ENCODE results near the gene MEAK7.

MEAK7 gene, protein sequence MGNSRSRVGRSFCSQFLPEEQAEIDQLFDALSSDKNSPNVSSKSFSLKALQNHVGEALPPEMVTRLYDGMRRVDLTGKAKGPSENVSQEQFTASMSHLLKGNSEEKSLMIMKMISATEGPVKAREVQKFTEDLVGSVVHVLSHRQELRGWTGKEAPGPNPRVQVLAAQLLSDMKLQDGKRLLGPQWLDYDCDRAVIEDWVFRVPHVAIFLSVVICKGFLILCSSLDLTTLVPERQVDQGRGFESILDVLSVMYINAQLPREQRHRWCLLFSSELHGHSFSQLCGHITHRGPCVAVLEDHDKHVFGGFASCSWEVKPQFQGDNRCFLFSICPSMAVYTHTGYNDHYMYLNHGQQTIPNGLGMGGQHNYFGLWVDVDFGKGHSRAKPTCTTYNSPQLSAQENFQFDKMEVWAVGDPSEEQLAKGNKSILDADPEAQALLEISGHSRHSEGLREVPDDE

DNA sequence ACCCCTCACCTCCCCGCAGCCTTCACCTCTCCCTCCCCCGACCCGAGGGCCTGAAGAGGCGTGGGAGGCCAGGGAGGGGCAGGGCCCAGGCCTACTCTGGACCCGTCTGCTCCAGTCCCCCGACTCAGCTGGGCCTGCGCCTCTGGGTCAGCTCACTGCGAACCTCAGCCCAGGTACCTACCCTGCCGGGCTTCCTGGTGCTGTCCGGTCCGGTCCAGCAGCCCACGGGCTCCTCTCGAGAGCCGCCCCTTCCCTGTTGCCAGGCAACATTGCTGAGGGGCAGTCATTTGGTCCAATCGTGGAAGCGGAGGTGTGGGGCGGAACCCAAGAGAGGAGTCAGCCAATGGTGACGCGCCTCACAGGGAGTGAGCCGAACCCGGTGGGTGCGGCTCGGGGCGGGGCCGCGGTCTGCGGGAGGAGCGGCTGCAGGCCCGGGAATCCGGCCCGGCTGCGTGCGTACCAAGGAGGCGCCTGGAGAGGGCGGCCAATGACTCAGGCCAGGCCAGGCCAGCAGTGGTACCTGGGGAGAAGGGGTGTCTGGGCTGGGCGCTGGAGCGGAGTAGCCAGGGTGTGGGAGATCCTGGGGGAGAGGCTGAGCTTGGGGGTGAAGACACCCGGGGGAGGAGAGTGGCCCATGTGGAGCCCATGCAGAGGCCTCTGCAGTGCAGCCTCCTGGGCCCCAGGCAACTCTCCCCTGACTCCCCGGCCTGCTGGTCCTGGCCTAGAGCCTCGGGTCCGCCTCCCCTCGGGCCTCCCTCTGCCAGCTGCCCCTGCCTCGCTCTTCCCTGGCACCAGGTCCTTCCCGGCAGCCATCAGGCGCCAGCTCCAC is at the start of gene MEAK7:
TSS of gene MEAK7 (minus strand) at position 240 of the 829 bp plus-strand sequence. CDS start 6,573 bp downstream, outside the sequence.
- peak; percentile 96 to 98 for DNase-seq
- peak; percentile 28 for TF ChIP-seq POLR2A (IDR thresholded peaks at IDR 0.05; ENCODE audit: low read length)
- no peak for TF ChIP-seq GATA1 (IDR thresholded peaks at IDR 0.05; ENCODE audit: low read depth, low read length)

DNA sequence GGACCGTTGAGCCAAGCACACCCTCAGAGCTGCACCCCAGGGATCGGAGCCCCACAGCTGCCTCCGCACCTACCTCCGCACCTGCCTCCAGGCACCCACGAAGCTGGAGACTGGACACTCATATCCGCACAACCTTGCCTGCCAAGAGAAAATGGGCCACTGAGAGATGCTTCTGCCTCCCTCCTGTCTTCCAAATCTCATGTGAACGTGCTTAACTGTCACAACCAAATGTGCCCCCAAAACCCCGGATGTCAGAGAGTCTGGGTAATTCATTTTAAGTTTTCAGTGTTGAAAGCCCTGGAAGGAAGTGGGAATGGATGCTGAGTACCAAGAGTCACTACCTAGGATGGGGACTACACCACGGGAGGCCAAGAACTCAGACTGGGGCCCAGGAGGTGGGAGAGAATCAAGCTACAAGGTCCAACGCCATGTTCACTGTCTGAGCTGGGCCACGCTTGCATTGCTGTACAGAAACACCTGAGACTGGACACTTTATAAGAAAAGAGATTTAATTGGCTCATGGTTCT is 49.5 kb upstream of the MEAK7 start:
- DNase-seq = no peak
- TF ChIP-seq POLR2A (IDR thresholded peaks at IDR 0.05; ENCODE audit: low read length) = no peak
- no peak for TF ChIP-seq GATA1 (IDR thresholded peaks at IDR 0.05; ENCODE audit: low read depth, low read length)

DNA sequence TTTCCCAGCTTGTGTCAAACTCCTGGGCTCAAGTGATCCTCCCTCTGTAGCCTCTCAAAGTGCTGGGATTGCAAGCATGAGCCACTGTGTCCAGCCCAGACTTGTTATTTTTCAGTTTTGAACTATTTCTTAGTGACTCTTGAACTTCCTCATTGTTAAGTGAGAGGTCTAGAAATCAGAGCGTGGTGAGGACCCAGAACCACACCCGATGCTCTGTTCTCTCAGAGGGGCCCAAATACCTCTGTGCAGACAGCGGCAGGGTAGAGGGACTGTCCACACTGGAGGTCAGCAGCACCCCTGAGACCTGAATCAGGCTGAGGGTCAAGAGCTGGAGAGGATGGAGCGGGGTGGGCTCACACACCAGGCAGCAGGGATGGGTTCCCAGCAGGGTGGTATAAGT is 47.7 kb upstream of the MEAK7 start:
- no peak for DNase-seq
- no peak for TF ChIP-seq GATA1 (IDR thresholded peaks at IDR 0.05; ENCODE audit: low read depth, low read length)
- no peak for TF ChIP-seq POLR2A (IDR thresholded peaks at IDR 0.05; ENCODE audit: low read length)

DNA sequence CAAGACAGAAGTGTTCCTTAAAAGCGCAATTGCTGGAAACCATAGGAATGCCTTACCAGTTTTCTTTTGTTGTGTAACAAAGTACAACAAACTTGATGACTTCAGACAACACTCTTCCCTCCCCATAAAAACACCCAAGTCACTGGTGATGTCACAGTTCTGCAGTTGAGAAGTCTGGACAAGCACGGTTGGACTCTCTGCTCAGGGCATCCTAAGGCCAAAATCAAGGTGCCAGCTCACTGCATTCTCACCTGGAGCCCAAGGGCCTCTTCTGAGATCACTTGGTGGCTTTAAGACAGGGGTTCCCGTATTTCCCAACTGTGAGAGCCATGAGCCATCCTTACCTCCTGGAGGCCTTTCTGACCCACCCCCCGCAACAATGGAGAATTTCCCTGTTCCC is 45.6 kb upstream of the MEAK7 start:
- no peak for DNase-seq
- TF ChIP-seq POLR2A (IDR thresholded peaks at IDR 0.05; ENCODE audit: low read length) = no peak
- TF ChIP-seq GATA1 (IDR thresholded peaks at IDR 0.05; ENCODE audit: low read depth, low read length) = no peak

DNA sequence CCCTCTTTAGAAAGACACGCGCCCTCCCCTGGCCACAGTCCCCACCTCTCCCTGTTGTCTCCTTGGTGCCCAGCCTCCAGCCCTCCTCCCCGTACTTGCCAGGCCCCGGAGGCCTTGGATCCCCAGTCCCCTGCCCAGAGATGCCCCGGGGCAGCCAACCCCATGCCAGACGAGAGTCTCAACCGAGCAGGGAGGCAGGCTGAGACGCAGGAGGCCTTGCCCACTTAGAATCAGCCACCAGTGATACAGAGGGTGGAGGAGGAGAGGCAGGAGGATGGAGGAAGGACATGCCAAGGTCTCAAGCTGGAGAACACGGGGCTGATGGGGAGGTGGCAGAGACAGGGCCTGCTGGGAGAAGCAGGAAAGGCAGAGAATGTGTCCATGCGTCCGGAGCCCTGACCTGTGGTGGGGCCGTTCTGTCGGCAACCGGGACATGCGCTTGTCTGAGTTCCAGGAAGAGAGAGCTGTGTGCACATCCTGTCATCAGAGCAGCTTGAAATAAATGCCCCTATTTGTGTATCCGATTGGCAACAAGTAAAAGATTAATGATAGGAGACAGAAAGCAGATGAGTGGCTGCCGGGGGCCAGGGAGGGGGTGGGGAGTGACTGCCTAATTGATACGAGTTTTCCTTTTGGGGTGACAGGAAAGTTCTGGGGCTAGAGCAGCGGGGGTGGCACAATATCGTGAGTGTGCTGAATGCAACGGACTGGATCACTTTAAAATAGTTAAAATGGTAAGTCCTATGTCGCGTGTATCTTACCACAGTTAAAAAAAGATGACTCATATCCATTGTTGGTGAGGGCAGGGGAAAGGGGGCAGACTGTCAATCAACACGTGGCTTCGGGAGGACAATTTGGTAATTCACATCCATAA is 44.7 kb upstream of the MEAK7 start:
- TF ChIP-seq GATA1 (IDR thresholded peaks at IDR 0.05; ENCODE audit: low read depth, low read length) (no peak), POLR2A (IDR thresholded peaks at IDR 0.05; ENCODE audit: low read length) (no peak)
- no peak for DNase-seq

DNA sequence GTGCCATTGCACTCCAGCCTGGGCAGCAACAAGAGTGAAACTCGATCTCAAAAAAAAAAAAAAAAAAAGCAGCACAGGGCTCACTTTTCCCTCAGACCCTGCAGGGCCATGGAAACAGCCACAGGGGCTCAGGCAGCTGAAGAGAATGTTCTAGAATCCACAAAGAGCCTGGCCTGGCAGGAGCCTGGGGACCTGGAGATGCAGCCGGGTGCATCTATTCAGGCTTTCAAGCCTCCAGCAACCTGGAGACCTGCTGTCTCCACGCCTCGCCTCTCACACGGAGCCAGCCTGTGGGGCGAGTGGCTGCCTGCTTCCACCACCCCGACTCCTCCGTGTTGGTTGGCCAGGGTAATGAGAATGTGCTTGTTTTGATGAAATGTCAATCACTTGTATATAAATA is 44.0 kb upstream of the MEAK7 start:
- no peak for TF ChIP-seq GATA1 (IDR thresholded peaks at IDR 0.05; ENCODE audit: low read depth, low read length)
- TF ChIP-seq POLR2A (IDR thresholded peaks at IDR 0.05; ENCODE audit: low read length) = no peak

DNA sequence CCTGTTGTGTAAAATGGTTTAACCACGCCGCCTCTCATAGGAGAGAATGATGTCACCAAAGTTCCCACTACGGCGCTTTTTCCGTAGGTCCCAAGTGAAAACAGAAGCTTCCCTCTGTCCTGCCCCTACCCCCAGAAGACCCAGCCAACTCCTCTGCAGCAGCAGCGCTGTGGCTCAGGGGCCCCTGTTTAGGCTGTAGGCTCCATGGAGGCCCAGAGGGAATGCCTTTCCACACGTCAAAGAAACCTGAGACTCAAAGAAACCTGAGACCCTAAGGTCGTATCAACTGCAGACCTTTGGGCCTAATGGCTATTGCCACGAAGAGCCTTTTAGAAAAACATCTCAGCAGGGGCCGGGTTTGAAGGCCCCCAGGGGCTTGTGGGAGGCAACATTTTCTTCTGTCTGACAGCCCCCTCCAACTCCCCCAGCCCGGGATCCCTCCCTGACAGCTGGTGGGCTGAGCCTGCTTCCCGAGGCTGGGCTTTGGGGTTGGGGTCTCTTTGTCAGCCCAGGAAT is 43.1 kb upstream of the MEAK7 start:
- no peak for TF ChIP-seq POLR2A (IDR thresholded peaks at IDR 0.05; ENCODE audit: low read length)
- no peak for DNase-seq

More for the DNA sequence above, 44.0 kb upstream of the MEAK7 start:
- DNase-seq = no peak

DNA sequence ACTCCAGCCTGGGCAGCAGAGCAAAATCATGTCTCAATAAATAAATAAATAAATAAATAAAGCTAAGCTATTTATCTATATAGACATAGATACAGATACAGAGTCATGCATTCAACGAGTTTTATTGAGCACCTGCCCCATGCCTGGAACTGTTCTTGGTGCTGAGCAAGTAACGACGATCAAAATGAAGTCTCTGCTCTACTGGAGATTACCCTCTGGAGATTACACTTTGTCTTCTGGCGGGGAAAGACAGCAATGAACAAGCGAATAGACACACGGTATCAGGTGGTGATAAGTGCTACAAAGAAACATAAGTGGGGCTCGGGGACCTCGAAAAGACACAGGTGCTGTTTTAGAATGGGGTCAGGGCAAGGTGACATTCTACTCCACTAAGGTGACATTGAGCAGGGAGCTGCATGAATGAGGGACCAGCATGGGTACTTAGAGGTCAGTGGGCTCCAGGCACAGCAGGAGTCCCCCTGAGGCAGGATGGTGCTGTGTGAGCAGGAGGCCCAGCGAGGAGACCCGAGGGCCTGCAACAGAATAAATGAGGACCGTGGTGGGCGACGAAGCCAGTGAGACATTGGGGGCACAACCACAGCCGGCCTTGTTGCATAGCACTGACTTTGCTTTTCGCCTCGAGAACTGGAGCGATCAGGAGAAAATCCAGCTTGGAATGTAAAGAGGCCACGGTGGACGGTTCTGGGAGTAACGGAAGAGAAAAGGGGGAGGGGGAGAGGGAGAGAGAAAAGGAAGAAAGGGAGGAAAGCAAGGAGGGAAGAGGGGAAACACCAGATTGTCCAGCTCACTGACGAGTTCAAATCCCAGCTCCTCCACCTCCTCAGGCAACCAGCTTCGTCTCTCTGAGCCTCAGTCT is 42.4 kb upstream of the MEAK7 start:
- TF ChIP-seq GATA1 (IDR thresholded peaks at IDR 0.05; ENCODE audit: low read depth, low read length) (no peak), POLR2A (IDR thresholded peaks at IDR 0.05; ENCODE audit: low read length) (no peak)

DNA sequence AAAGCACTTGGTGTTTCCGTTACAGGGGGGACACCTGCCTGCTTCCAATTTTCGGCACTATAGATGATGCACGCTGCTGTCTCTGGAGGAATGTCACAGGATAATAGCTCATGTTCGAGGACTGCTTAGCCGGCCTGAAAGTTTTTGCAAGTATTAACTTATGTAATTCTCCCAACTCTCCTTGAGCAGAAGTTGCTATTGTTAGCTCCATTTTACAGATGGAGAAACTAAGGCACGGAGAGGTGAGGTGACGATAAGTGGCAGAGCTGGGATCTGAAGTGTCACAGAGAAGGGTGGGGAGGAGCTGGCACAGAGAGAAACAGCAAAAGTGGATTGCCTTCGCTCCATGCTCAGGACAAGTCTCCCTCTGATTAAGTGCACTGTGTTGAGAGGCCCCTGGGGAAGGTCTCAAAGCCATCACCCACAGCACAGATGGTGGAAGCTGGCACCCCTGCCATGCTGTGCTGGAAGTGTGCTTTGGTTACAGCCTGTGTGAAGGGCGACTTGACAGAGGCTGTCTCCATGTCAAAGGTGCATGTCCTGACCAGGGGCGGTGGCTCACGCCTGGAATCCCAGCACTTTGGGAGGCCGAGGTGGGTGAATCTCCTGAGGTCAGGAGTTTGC is 40.8 kb upstream of the MEAK7 start:
- no peak for DNase-seq
- TF ChIP-seq POLR2A (IDR thresholded peaks at IDR 0.05; ENCODE audit: low read length) = no peak

More for the DNA sequence above, 42.4 kb upstream of the MEAK7 start:
- no peak for DNase-seq

DNA sequence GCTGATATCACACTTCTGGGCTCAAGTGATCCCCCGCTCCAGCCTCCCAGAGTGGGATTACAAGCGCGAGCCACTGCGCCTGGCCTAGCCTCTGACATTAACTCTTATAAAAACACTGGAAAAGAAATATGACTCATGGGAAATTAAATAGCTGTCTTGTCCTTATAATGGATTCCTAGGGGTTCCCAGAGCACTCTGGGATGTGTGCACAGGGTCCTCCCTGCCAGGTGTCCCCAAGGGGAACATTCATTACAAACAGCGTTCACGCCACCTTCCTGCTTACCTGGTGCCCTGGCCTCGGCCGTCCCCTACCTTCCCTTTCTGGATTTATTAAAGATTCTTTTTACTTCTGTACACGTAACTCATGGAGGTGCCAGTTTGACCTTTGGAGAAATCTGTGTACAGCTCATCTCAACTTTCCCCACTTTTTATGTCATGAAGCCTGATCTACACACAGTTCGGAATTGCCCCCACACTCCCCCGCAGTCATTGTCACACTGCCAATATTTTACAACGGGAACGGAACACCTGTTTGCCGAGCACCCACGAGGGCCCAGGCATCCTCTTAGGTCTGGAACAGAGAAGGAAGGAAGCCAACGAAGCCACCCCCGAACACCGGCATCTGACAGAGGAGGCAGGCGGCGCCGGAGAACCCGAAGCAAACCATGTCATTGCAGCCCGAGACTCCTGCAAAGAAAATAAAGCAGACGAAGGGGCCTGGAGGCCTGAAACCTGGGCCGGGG is 39.7 kb upstream of the MEAK7 start:
- DNase-seq = no peak
- no peak for TF ChIP-seq POLR2A (IDR thresholded peaks at IDR 0.05; ENCODE audit: low read length)
- no peak for TF ChIP-seq GATA1 (IDR thresholded peaks at IDR 0.05; ENCODE audit: low read depth, low read length)

DNA sequence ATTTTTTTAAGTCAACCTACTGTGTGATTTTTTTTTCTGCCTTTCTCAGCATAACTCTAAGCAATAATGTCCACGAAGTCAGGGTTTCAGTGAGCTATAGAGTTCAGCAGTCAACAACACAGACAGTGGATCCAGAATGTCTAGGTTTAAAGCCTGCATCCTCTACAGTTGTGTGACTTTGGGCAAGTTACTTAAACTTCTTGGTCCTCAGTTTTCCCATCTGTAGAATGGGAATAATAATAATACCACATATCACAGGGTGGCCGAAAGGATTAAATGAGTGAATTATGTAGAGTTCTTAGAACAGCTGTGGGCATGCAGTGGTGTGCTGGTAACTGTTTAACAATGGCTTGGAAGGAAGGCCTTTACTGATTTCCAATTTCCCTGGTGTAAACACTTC is 38.8 kb upstream of the MEAK7 start:
- DNase-seq = no peak
- TF ChIP-seq GATA1 (IDR thresholded peaks at IDR 0.05; ENCODE audit: low read depth, low read length) (no peak), POLR2A (IDR thresholded peaks at IDR 0.05; ENCODE audit: low read length) (no peak)
